Fibroblast of villous mesenchyme (primary cell): ENCODE data around the gene INO80D. TPM values are rescaled to one million over a fixed set of nuclear protein-coding genes. Genes with fewer than 3 reads are reported as not detected.

Experiments used
- DNase-seq: peaks from one replicate; pipeline ENCODE4 v3.0.0-alpha.2; 2010; ENCODE audit warnings: low read depth
- H3K4me3 ChIP-seq: 2 replicates; pipeline ENCODE4 v1.5.1; 2011; ENCODE audit warnings: low read depth, mild to moderate bottlenecking, low read length
- total RNA-seq: library from RNA; depleted of rRNA; stranded (reverse); fragments of >200 nt; gene quantifications from 2 replicates; pipeline ENCODE4 v1.2.3, GENCODE V29; 2012
- TF ChIP-seq, protein P1 (sequence below): IDR thresholded peaks from 2 replicates; pipeline ENCODE4 v1.5.1; 2012; ENCODE audit warnings: low read depth, mild to moderate bottlenecking, low read length; ENCODE audit not compliant: insufficient read depth

The INO80D gene
- total RNA-seq, 1 donor = 10.4 TPM

DNA sequence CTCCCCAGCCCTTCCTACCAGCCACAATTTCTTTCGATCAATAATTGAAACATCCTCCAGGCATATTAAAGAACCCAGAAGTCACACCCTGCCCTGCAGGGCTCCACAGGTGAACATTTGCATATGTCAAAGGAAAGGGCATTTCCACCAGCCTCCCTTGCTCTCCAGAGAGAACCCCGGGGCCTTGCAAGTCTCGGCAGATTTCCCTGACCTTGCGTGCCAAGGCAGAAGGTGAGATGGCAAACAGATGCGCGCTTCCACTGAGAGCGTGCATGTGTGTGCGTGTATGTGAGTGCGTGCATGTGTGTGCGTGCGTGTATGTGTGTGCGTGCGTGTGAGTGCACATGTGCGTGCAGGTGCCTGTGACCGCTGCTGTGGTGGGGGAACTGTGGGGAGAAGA lies 120.3 kb downstream of the INO80D start:
- no peak overlapping the region for H3K4me3 ChIP-seq
- no peak for DNase-seq
- TF ChIP-seq, protein P1, sequence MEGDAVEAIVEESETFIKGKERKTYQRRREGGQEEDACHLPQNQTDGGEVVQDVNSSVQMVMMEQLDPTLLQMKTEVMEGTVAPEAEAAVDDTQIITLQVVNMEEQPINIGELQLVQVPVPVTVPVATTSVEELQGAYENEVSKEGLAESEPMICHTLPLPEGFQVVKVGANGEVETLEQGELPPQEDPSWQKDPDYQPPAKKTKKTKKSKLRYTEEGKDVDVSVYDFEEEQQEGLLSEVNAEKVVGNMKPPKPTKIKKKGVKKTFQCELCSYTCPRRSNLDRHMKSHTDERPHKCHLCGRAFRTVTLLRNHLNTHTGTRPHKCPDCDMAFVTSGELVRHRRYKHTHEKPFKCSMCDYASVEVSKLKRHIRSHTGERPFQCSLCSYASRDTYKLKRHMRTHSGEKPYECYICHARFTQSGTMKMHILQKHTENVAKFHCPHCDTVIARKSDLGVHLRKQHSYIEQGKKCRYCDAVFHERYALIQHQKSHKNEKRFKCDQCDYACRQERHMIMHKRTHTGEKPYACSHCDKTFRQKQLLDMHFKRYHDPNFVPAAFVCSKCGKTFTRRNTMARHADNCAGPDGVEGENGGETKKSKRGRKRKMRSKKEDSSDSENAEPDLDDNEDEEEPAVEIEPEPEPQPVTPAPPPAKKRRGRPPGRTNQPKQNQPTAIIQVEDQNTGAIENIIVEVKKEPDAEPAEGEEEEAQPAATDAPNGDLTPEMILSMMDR = no peak

DNA sequence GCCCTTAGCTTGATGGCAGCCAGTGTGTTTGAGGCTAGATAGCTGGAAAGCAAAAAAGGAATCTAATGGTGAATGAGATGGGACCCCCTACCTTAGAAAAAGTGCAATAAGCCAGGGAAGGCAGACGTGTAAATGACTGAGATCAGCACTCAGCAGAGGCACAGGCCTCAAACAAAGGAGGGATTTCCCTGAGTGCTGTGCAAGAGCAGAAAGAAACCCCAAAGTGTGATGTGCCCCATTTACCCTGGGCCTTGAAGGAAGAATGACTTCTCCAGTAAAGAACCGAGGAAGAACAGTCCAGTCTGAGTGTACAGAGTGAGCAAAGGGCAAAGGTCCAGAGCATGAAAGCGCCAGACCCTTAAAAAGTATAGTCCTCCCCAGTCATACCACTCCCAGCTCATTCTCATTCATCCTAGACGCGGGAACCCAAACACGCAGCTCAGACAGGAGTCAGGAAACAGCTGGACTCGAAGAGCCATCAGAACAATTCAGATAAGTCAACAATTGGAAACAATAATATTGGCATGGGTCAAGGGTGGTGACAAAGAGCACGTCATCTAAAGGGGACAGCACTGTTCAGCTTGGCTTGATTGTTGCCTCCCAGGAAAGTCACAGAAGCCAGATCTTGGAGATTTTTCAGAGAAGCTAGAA lies 121.7 kb downstream of the INO80D start:
- no peak for DNase-seq
- TF ChIP-seq, protein P1 = no peak
- no peak overlapping the region for H3K4me3 ChIP-seq

DNA sequence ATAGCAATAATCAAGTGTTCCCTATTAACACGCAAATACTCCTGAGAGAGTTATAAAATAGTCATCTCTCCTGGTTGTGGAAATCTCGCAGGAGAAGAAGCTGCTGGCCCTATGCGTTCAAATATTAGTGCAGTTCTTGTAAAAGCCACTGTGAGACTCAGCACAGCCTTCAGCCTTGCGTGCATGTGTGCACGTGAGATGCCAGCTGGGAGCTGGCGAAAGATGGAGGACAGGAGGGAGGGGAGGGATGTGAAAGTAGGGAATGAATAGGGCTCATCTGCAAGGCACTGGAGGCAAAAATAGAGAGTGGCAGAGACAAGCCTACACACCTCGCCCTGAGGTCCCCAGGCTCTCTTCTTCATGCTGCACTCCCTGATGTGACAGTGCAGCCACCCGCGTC lies 126.5 kb downstream of the INO80D start:
- TF ChIP-seq, protein P1 = no peak
- H3K4me3 ChIP-seq = no peak overlapping the region
- DNase-seq = no peak

DNA sequence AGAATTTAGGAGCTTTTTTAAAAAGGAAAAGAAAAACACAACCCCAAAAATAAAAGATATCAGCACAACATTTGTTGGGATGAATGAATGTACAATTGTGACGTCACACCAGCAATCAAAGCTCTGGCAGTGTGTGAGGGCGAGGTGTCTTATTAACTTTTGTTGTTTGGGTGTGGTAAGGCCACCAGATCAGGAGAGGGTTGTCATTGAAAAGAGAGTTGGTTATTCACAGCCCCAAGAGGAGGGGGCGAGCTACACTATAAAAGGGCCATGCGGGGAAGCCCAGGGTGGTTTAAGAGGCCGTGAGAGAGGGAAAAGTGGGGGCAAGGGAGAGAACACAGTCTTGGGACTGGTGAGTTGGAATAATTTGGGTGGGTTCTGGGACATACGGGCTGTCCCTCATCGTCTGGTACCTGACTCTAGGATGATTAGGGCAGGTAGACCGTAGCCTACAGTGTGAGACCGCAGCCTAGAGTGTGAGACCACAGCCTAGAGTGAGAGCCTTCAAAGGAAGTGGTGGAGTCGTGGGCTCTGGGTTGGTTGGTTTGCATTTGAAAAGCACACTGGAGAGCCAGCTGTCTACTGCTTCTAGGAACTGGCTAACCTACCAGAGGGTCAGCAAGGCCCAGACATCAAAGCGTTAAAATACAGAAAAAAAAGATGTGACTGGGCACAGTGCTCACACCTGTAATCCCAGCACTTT lies 128.4 kb downstream of the INO80D start:
- no peak for DNase-seq
- TF ChIP-seq, protein P1 = no peak
- no peak overlapping the region for H3K4me3 ChIP-seq

DNA sequence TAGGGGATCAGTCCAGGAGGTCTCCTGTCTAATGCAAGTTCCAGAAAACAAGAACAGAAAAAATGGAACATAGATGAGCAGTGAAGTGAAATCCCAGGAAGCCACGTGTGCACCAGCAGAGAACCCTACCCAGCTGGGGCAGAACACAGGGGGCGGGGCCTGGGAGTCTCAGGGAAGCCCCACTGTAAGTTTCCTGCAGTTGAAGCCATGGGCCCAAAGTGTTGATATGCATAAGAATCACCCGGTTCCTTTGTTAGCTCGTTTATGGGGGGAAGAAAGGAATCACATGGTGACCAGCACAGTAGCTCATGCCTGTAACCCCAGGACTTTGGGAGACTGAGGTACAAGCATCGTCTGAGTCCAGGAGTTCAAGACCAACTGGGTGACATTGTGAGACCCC lies 131.3 kb downstream of the INO80D start:
- no peak overlapping the region for H3K4me3 ChIP-seq
- no peak for DNase-seq
- TF ChIP-seq, protein P1 = no peak

DNA sequence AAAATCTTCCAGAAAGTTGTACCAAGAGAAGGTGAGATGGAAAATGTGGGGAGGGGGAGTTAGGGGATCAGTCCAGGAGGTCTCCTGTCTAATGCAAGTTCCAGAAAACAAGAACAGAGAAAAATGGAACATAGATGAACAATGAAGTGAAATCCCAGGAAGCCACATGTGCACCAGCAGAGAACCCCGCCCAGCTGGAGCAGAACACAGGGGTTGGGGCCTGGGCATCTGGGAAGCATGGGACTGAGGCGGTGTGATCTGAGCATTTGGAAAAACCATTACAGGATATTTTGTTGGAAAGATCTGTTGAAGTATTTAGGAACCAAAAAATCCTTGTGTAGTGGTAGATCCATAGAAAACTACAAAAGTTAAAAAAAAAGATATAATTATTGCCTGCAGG lies 133.7 kb downstream of the INO80D start:
- DNase-seq = no peak
- TF ChIP-seq, protein P1 = no peak
- H3K4me3 ChIP-seq = no peak overlapping the region
